ENCODE measurements around the gene TMEM171.

DNA sequence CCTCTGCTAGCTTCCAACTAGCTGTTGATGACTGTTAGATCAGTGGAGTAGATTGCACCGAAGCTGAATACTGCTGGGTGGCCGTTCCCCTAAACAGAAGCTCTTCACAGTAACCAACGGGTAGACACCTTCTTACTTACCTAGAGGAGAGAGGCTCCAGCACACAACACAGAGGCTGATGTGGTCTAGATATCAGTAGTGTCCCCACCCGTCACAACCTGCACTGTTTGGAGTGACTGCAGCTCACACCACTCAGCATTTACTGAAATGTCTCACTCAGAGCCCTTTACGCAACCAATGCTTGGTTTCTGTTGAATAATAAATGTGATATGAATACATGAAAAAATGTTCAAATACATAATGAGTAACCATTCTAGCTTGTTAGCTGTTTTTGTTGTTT, 57.9 kb downstream of the TMEM171 start:
- TF ChIP-seq, protein P1, sequence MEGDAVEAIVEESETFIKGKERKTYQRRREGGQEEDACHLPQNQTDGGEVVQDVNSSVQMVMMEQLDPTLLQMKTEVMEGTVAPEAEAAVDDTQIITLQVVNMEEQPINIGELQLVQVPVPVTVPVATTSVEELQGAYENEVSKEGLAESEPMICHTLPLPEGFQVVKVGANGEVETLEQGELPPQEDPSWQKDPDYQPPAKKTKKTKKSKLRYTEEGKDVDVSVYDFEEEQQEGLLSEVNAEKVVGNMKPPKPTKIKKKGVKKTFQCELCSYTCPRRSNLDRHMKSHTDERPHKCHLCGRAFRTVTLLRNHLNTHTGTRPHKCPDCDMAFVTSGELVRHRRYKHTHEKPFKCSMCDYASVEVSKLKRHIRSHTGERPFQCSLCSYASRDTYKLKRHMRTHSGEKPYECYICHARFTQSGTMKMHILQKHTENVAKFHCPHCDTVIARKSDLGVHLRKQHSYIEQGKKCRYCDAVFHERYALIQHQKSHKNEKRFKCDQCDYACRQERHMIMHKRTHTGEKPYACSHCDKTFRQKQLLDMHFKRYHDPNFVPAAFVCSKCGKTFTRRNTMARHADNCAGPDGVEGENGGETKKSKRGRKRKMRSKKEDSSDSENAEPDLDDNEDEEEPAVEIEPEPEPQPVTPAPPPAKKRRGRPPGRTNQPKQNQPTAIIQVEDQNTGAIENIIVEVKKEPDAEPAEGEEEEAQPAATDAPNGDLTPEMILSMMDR (IDR thresholded peaks at IDR 0.05) = no peak
- TF ChIP-seq EZH2phosphoT487 (IDR thresholded peaks at IDR 0.05) = no peak

Measured in neural progenitor cell (in vitro differentiated cells).